ENCODE measurements around the gene CDH4. TPM values are rescaled to one million over a fixed set of nuclear protein-coding genes. Genes with fewer than 3 reads are reported as not detected.

The CDH4 gene
- total and polyA plus RNA-seq, 2 of the 4 experiments (the other 2 are of a cell fraction): 1.6 to 3.5 TPM

GRCh38 chr20:61254881-61255626, 3.0 kb downstream of the CDH4 start (continued):
- TF ChIP-seq USF2 (IDR thresholded peaks at IDR 0.05; ENCODE audit: low read depth, low read length): no peak

DNA sequence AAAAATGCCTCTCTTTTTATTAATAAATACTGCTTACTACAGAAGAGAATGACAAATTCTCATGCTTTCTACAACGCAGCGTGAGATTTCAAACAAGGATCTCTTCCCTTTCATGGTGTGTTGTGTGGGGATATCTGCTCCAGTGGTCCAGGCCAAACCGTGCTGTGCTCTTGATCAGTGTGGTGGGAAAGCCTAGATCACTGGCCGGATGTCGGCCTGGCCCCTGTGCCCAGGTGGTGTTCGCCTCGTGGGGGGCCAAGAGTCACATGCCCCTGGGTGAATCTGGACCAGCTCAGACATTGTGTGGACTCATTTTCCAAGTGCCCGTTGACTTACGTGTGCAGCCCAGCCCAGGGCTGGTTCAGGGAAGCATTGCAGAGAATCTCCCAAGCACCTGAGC, 4.3 kb downstream of the CDH4 start:
- H3K4ac ChIP-seq (ENCODE audit: low read depth, low read length): no peak overlapping the region
- peaks cover 6 to 9% of the 10 kb centered on the region in 2 experiments; a peak in 1 of 4 replicates for H3K79me1 ChIP-seq (ENCODE audit: low read depth in 1 of 2, low read length in 2 of 2)
- H2BK20ac ChIP-seq (ENCODE audit: low read depth, low read length): no peak overlapping the region
- TF ChIP-seq RAD21 (IDR thresholded peaks at IDR 0.05; ENCODE audit: low read length) (no peak), RCOR1 (IDR thresholded peaks at IDR 0.05; ENCODE audit: insufficient replicate concordance, low read length) (no peak), CTCF (conservative IDR thresholded peaks at IDR 0.05; ENCODE audit: low read depth, low read length) (no peak), CHD1 (IDR thresholded peaks at IDR 0.05; ENCODE audit: low read depth, low read length) (no peak), SMC3 (IDR thresholded peaks at IDR 0.05; ENCODE audit: low read depth, low read length) (no peak)
- no peak overlapping the region for H3K23ac ChIP-seq (ENCODE audit: low read depth, low read length)
- no peak overlapping the region for H3K4me2 ChIP-seq (ENCODE audit: low read depth, low read length)
- peaks cover 1% of the 10 kb centered on the region; the same call in 1 of the 2 replicates for H3K36me3 ChIP-seq (ENCODE audit: control insufficient read depth, insufficient read depth, low read length)
- H4K8ac ChIP-seq (ENCODE audit: low read depth in 2 of 2, low read length in 2 of 2): no peak overlapping the region
- POLR2A ChIA-PET (ENCODE audit: unreplicated experiment): no interaction called here
- no peak overlapping the region for H3K14ac ChIP-seq (replicated peaks; ENCODE audit: low read depth, low read length)
- H3K18ac ChIP-seq (ENCODE audit: low read depth, low read length): no peak overlapping the region
- no TSS peak for BruUV-seq (replicated peaks)
- H3K9me3 ChIP-seq (ENCODE audit: control insufficient read depth, insufficient read depth, low read length): peaks cover 3% of the 10 kb centered on the region
- dilution Hi-C loops (cut with HindIII; ENCODE audit: low sequenced_read_pairs, unreplicated experiment) (no loop called here), intact Hi-C loops (cut with micrococcal nuclease) (loop anchor here (10.0 kb wide), 1 partner anchor 1202 kb away; no protein-coding TSS in a partner anchor), in situ Hi-C loops (cut with MboI; ENCODE audit: low sequenced_read_pairs) (loop anchor here (25.0 kb wide), 1 partner anchor 631 kb away; no protein-coding TSS in a partner anchor)
- H2AFZ ChIP-seq (replicated peaks; ENCODE audit: low read length, poor library complexity): no peak overlapping the region
- ATAC-seq (ENCODE audit: low read depth) (no peak), DNase-seq (no peak)
- CTCF ChIA-PET: no interaction called here
- peaks cover 3% of the 10 kb centered on the region; the same call in 1 of the 2 replicates for H3K27me3 ChIP-seq (ENCODE audit: control insufficient read depth, insufficient read depth, low read length)
- no peak overlapping the region for H3K4me3 ChIP-seq (ENCODE audit: insufficient read depth, low read depth, low read length)
- 0 out of 2 replicates have a peak, but pooled peaks cover 2% of the 10 kb centered on the region for H3K9me1 ChIP-seq (ENCODE audit: insufficient read depth, low read length)
- no peak overlapping the region for H2BK120ac ChIP-seq (ENCODE audit: low read depth, low read length)
- H2BK5ac ChIP-seq (ENCODE audit: low read depth, low read length, poor library complexity, severe bottlenecking): no peak overlapping the region
- H2BK15ac ChIP-seq (ENCODE audit: low read depth, low read length): no peak overlapping the region
- no peak overlapping the region for H2AK9ac ChIP-seq (replicated peaks; ENCODE audit: low read depth, low read length, poor library complexity)
- H4K5ac ChIP-seq (ENCODE audit: low read depth, low read length): no peak overlapping the region
- no peak overlapping the region for H2AK5ac ChIP-seq (ENCODE audit: low read depth, low read length)
- H3K56ac ChIP-seq (ENCODE audit: extremely low read depth, insufficient read depth, low read length): no peak overlapping the region
- H3K4me1 ChIP-seq (ENCODE audit: control insufficient read depth, insufficient read depth, low read length): peaks cover 6% of the 10 kb centered on the region; the same call in 1 of the 2 replicates
- WGBS, 2 experiments (ENCODE audit: extremely low coverage in 2 of 2, insufficient read length in 1 of 2): 100% methylated on average over 4 of the region's 9 CpGs; no CpG with 5 or more reads in 1 of the 2 experiments
- H4K91ac ChIP-seq (ENCODE audit: insufficient read depth, low read depth, low read length): no peak overlapping the region
- H4K20me1 ChIP-seq (ENCODE audit: insufficient read depth, low read length): no peaks in the 10 kb centered on the region
- no peak overlapping the region for H3K9ac ChIP-seq (ENCODE audit: low read depth, low read length)
- no peak overlapping the region for H3K27ac ChIP-seq (ENCODE audit: insufficient read depth, low read length)

Measured in IMR-90 (cell line).